Panc1 (cell line): ENCODE results near the gene HELZ. TPM values are rescaled to one million over a fixed set of nuclear protein-coding genes. Genes with fewer than 3 reads are reported as not detected.

Source experiments
- ATAC-seq: fragments of 200-7000 bp; cut with Tn5 transposase; 2 replicates; pipeline ENCODE4 v1.9.1; 2020; ENCODE audit warnings: mild to moderate bottlenecking, moderate library complexity
- BruUV-seq: library from RNA; stranded (reverse); fragments of 400-500 nt; replicated peaks from 2 replicates; lab custom pipeline; 2021; lab: Mats Ljungman, UMichigan
- CTCF ChIA-PET: fragments of 300-600 bp; sonication (Branson Sonifier 250); formaldehyde crosslinking; loops from one replicate; lab custom pipeline; 2022; ENCODE audit warnings: antibody characterized with exemption; lab: Charles Lee
- POLR2A ChIA-PET: fragments of 300-600 bp; sonication (Branson Sonifier 250); formaldehyde crosslinking; loops from one replicate; lab custom pipeline; 2022; ENCODE audit warnings: antibody characterized with exemption; lab: Charles Lee
- DNase-seq: peaks from one replicate; pipeline ENCODE4 v3.0.0-alpha.2; 2010; ENCODE audit warnings: low read depth, low spot score
- H3K27ac ChIP-seq: 2 replicates; pipeline ENCODE4 v1.5.1; 2011; ENCODE audit warnings: mild to moderate bottlenecking, low read length, inconsistent platforms
- H3K27me3 ChIP-seq: fragments of 200-500 bp; sonication (Bioruptor generic); 2 replicates; pipeline ENCODE4 v1.6.0; 2014; ENCODE audit warnings: low read length, inconsistent platforms; ENCODE audit not compliant: control insufficient read depth, insufficient read depth
- H3K36me3 ChIP-seq: fragments of 200-500 bp; sonication (Bioruptor generic); 2 replicates; pipeline ENCODE4 v1.5.1; 2014; ENCODE audit warnings: inconsistent platforms, mild to moderate bottlenecking, low read length, moderate library complexity; ENCODE audit not compliant: control insufficient read depth, insufficient read depth
- H3K4me1 ChIP-seq: 2 replicates; pipeline ENCODE4 v1.5.1; 2011; ENCODE audit warnings: inconsistent platforms, mild to moderate bottlenecking, low read length, moderate library complexity; ENCODE audit not compliant: control insufficient read depth, insufficient read depth
- H3K4me3 ChIP-seq, 2 experiments: 2 replicates each; pipeline ENCODE4 v1.5.1; 2011 to 2012; ENCODE audit warnings: low read depth in 2 of 2, low read length in 2 of 2, mild to moderate bottlenecking in 2 of 2, inconsistent platforms in 1 of 2, moderate library complexity in 1 of 2
- H3K9me3 ChIP-seq: fragments of 200-500 bp; sonication (Bioruptor generic); 2 replicates; pipeline ENCODE4 v1.5.1; 2014; ENCODE audit warnings: low read depth, mild to moderate bottlenecking, inconsistent platforms, low read length, moderate library complexity; ENCODE audit not compliant: control insufficient read depth, insufficient read depth
- POLR2AphosphoS5 ChIP-seq: IDR thresholded peaks from 2 replicates; pipeline ENCODE4 v1.6.1; 2012; ENCODE audit warnings: mild to moderate bottlenecking, low read depth, low read length, moderate library complexity
- SIN3A ChIP-seq: IDR thresholded peaks from 2 replicates; pipeline ENCODE4 v1.6.1; 2012; ENCODE audit warnings: low read depth, mild to moderate bottlenecking, low read length, moderate library complexity, borderline replicate concordance; ENCODE audit not compliant: insufficient read depth
- TCF7L2 ChIP-seq: IDR thresholded peaks from 2 replicates; pipeline ENCODE4 v1.6.1; 2011; ENCODE audit warnings: mild to moderate bottlenecking, low read depth, low read length, inconsistent platforms
- in situ Hi-C: cut with HindIII; loops from 2 replicates; pipeline ENCODE4 v1.10.0; 2016; ENCODE audit warnings: low sequenced_read_pairs, low pct_unique_long_range_greater_than_20kb
- intact Hi-C: fragments of 100-400 bp; cut with micrococcal nuclease; formaldehyde crosslinking; loops from one replicate; pipeline ENCODE4 v1.10.0; 2022; ENCODE audit not compliant: unreplicated experiment
- total RNA-seq: library from RNA; stranded (reverse); gene quantifications from one replicate; pipeline ENCODE4 v1.2.1, GENCODE V29; 2021; ENCODE audit not compliant: unreplicated experiment
- TF ChIP-seq, protein P1 (sequence below): fragments of 450-650 bp; IDR thresholded peaks from 2 replicates; pipeline ENCODE4 v1.5.1; 2017; ENCODE audit warnings: mild to moderate bottlenecking
- TF ChIP-seq, protein P2 (sequence below), 2 experiments: IDR thresholded peaks; 2 replicates each; pipeline ENCODE4 v1.6.1; 2011 to 2012; ENCODE audit warnings: low read depth in 2 of 2, control low read depth in 1 of 2, low read length in 1 of 2, mild to moderate bottlenecking in 1 of 2, moderate library complexity in 1 of 2; ENCODE audit not compliant: insufficient read depth in 1 of 2

Gene HELZ
- total RNA-seq, 1 experiment from 2014 or later: 15.0 TPM

DNA sequence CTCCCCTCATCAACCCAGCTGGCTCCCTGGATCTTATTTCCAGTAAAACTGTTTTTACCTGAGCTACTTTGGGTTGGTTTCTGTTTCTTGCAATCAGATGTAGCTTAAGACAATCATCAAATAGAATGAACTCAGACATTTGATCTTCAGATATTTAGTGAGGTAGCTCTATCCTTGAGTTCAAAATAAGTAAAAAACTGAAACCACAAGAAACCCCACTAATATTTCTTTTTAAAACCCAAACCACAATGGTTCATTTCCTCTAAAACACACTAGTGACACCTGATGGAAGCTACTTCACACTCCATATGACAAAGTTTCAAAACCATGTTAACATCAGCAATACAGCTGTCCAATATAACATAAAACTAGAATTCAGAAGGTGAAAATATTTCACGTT is 162.9 kb downstream of the HELZ start:
- H3K27ac ChIP-seq: no peak overlapping the region
- no peaks in the 10 kb centered on the region for H3K4me1 ChIP-seq
- POLR2A ChIA-PET: interaction anchor here (0.6 kb wide), 1 partner anchor 163 kb away, joined by 3 read pairs; the partner anchor contains the start of gene HELZ
- BruUV-seq: no TSS peak
- no peak overlapping the region for H3K4me3 ChIP-seq
- ATAC-seq: no peak
- H3K36me3 ChIP-seq: 0 out of 2 replicates have a peak, but pooled peaks cover under 1% of the 10 kb centered on the region
- DNase-seq: no peak
- intact Hi-C loops (no loop called here), in situ Hi-C loops (no loop called here)
- H3K9me3 ChIP-seq: no peaks in the 10 kb centered on the region
- CTCF ChIA-PET: no interaction called here
- H3K27me3 ChIP-seq: no peaks in the 10 kb centered on the region
- TF ChIP-seq SIN3A: no peak
- TF ChIP-seq, protein P1, sequence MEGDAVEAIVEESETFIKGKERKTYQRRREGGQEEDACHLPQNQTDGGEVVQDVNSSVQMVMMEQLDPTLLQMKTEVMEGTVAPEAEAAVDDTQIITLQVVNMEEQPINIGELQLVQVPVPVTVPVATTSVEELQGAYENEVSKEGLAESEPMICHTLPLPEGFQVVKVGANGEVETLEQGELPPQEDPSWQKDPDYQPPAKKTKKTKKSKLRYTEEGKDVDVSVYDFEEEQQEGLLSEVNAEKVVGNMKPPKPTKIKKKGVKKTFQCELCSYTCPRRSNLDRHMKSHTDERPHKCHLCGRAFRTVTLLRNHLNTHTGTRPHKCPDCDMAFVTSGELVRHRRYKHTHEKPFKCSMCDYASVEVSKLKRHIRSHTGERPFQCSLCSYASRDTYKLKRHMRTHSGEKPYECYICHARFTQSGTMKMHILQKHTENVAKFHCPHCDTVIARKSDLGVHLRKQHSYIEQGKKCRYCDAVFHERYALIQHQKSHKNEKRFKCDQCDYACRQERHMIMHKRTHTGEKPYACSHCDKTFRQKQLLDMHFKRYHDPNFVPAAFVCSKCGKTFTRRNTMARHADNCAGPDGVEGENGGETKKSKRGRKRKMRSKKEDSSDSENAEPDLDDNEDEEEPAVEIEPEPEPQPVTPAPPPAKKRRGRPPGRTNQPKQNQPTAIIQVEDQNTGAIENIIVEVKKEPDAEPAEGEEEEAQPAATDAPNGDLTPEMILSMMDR: peak; percentile 5; the same call in 1 of the 2 replicates
- TF ChIP-seq TCF7L2: no peak

DNA sequence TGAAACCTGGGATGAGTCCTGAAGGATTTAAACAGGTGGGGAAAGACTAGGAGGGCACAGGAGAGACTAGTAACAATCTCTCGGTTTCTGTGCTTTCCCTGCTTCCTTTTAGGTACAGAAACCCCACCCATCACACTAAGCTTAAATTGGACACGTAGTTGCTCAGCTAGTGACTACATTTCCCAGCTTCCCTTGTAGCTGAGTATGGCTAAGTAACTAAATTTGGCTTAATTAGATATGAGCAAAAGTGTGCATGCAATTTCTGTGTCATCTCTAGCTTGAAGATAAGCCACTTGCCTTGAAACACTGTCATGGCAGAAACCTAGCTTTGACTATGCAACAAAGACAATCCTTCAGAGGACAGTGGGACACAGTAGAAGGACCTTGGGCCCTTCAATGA is 164.2 kb downstream of the HELZ start:
- BruUV-seq: no TSS peak
- Histone ChIP-seq H3K27ac (no peak overlapping the region), H3K27me3 (no peaks in the 10 kb centered on the region), H3K9me3 (no peaks in the 10 kb centered on the region), H3K36me3 (0 out of 2 replicates have a peak, but pooled peaks cover 2% of the 10 kb centered on the region), H3K4me3 (no peak overlapping the region), H3K4me1 (no peaks in the 10 kb centered on the region)
- in situ Hi-C loops: no loop called here
- ChIA-PET CTCF (no interaction called here), POLR2A (no interaction called here)
- ATAC-seq: no peak
- DNase-seq: no peak
- intact Hi-C loops: no loop called here
- TF ChIP-seq, protein P2, sequence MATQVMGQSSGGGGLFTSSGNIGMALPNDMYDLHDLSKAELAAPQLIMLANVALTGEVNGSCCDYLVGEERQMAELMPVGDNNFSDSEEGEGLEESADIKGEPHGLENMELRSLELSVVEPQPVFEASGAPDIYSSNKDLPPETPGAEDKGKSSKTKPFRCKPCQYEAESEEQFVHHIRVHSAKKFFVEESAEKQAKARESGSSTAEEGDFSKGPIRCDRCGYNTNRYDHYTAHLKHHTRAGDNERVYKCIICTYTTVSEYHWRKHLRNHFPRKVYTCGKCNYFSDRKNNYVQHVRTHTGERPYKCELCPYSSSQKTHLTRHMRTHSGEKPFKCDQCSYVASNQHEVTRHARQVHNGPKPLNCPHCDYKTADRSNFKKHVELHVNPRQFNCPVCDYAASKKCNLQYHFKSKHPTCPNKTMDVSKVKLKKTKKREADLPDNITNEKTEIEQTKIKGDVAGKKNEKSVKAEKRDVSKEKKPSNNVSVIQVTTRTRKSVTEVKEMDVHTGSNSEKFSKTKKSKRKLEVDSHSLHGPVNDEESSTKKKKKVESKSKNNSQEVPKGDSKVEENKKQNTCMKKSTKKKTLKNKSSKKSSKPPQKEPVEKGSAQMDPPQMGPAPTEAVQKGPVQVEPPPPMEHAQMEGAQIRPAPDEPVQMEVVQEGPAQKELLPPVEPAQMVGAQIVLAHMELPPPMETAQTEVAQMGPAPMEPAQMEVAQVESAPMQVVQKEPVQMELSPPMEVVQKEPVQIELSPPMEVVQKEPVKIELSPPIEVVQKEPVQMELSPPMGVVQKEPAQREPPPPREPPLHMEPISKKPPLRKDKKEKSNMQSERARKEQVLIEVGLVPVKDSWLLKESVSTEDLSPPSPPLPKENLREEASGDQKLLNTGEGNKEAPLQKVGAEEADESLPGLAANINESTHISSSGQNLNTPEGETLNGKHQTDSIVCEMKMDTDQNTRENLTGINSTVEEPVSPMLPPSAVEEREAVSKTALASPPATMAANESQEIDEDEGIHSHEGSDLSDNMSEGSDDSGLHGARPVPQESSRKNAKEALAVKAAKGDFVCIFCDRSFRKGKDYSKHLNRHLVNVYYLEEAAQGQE (IDR thresholded peaks at IDR 0.05; ENCODE audit: insufficient read depth in 1 of 2, low read depth in 2 of 2, low read length in 1 of 2): no peak
- TF ChIP-seq SIN3A: no peak
- no peak for TF ChIP-seq POLR2AphosphoS5
- TF ChIP-seq, protein P1: no peak
- TF ChIP-seq TCF7L2: no peak
